ENCODE results near the gene PIGU. TPM values are rescaled to one million over a fixed set of nuclear protein-coding genes. Genes with fewer than 3 reads are reported as not detected.

PIGU gene
- total RNA-seq, 1 experiment from 2014 or later: 18.4 TPM

DNA sequence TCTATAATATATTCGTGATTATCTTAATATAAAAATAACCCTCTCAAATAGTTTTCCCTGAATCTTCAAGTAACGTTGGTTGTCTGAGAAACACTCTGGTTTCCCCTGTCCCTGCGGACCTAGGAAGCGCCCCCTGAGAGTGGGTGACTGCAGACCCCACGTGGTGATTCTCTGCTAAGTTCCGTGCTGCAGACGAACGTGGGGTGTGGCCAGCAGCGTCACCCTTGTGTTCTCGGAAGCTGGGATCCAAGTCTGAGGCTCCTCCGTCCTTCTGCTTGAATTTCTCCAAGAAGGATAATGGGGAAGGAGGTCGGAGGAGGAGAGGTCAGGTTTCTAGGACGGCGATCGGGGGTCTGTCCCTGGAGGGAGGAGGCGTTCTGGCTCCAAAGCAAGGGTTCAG, 135.0 kb downstream of the PIGU start:
- Histone ChIP-seq H3K9ac (ENCODE audit: low read length) (no peak overlapping the region), H3K27ac (ENCODE audit: low read length) (no peak overlapping the region), H3K4me1 (ENCODE audit: low read length) (no peaks in the 10 kb centered on the region)

DNA sequence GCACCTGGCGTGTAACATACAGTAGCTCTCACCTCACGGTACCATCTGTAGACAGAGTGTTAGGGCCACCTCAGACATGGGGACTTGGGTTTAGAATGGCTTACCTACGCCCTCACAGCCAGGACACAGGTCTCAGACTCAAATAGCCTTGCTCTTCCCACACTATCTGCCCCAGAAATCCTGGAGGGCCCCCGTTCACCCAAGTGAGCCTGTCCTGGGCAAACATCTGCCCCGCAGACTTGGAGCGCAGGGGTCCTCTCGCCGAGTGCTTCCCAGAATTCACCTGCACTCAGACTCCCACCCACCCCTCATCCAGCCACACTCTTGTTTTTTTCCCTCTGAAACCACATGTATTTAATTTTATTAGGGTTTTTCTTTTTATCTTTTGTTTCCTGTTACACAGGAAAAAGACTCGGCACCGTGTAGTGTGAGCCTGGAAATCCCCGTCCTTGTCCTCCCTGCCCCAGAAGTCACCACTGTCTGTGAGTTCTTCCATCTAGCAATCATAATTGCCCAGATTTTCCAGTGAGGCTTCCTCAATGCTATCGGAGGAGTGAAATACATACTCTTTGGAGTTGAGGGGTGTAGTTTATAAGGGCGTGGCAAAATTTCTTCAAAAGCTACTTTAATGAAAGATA, 135.5 kb downstream of the PIGU start:
- H3K9me3 ChIP-seq (ENCODE audit: low read length): no peaks in the 10 kb centered on the region
- no peak overlapping the region for H3K27ac ChIP-seq (ENCODE audit: low read length)
- H3K4me1 ChIP-seq (ENCODE audit: low read length): no peaks in the 10 kb centered on the region
- H3K27me3 ChIP-seq (ENCODE audit: low read length): no peaks in the 10 kb centered on the region
- H4K20me1 ChIP-seq (ENCODE audit: insufficient read depth, low read depth, low read length): no peaks in the 10 kb centered on the region
- no peak overlapping the region for H3K9ac ChIP-seq (ENCODE audit: low read length)
- H3K36me3 ChIP-seq (ENCODE audit: insufficient read depth, low read length): peaks cover 13% of the 10 kb centered on the region
- no peaks in the 10 kb centered on the region for H3K9me2 ChIP-seq (replicated peaks; ENCODE audit: insufficient read depth, low read length)
- H3K4me3 ChIP-seq (ENCODE audit: low read length): no peak overlapping the region
- no peaks in the 10 kb centered on the region for H3K79me2 ChIP-seq (ENCODE audit: low read length)
- H2AFZ ChIP-seq (ENCODE audit: low read length): no peak overlapping the region
- H3K4me2 ChIP-seq (ENCODE audit: low read depth, low read length, poor library complexity, severe bottlenecking): no peak overlapping the region
- no peak for DNase-seq

More for the DNA sequence above, 135.0 kb downstream of the PIGU start:
- no peak overlapping the region for H2AFZ ChIP-seq (ENCODE audit: low read length)
- no peaks in the 10 kb centered on the region for H3K27me3 ChIP-seq (ENCODE audit: low read length)
- no peak for DNase-seq
- H3K4me3 ChIP-seq (ENCODE audit: low read length): no peak overlapping the region
- H3K36me3 ChIP-seq (ENCODE audit: insufficient read depth, low read length): peaks cover 13% of the 10 kb centered on the region
- no peaks in the 10 kb centered on the region for H3K79me2 ChIP-seq (ENCODE audit: low read length)
- H3K4me2 ChIP-seq (ENCODE audit: low read depth, low read length, poor library complexity, severe bottlenecking): no peak overlapping the region
- H4K20me1 ChIP-seq (ENCODE audit: insufficient read depth, low read depth, low read length): no peaks in the 10 kb centered on the region
- no peaks in the 10 kb centered on the region for H3K9me3 ChIP-seq (ENCODE audit: low read length)
- H3K9me2 ChIP-seq (replicated peaks; ENCODE audit: insufficient read depth, low read length): no peaks in the 10 kb centered on the region

DNA sequence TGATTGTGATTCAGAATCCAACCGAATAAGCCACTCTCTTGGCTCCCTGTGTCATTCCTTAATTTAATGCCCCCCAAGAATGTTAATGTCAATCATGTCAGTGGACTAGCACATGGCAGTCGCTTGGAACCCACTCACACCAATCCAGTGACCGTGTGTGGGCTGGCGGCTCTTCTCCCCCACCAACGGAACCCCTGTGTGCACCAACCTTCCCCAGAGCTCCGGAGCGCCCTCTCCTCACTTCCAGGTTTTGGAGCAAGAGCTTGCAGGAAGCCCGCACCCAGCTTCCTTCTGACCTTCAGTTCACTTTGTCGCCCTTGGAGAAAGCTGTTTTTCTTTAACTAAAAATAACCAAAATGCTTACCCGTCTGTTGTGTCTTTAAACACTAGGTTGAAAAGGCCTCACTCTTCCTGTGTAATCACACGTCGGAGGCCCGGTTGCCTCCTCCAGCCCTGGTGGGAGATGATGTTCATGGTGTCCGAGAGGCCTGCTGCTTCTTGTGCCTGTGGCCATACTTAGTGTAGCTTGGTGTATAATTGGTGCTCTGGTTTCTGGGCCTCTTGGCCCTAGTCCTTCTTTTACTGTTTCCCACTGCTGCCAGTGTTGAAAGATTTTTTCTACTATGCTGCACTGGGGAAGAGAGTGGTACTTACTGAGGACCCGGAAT, 136.2 kb downstream of the PIGU start:
- no peaks in the 10 kb centered on the region for H3K4me1 ChIP-seq (ENCODE audit: low read length)
- no peak overlapping the region for H3K9ac ChIP-seq (ENCODE audit: low read length)
- H3K27me3 ChIP-seq (ENCODE audit: low read length): no peaks in the 10 kb centered on the region
- H3K4me3 ChIP-seq (ENCODE audit: low read length): no peak overlapping the region
- no peaks in the 10 kb centered on the region for H3K9me2 ChIP-seq (replicated peaks; ENCODE audit: insufficient read depth, low read length)
- no peaks in the 10 kb centered on the region for H4K20me1 ChIP-seq (ENCODE audit: insufficient read depth, low read depth, low read length)
- no peak for DNase-seq
- no peak overlapping the region for H3K4me2 ChIP-seq (ENCODE audit: low read depth, low read length, poor library complexity, severe bottlenecking)
- no peak overlapping the region for H3K27ac ChIP-seq (ENCODE audit: low read length)
- peaks cover 15% of the 10 kb centered on the region for H3K36me3 ChIP-seq (ENCODE audit: insufficient read depth, low read length)
- H2AFZ ChIP-seq (ENCODE audit: low read length): no peak overlapping the region
- no peaks in the 10 kb centered on the region for H3K9me3 ChIP-seq (ENCODE audit: low read length)
- H3K79me2 ChIP-seq (ENCODE audit: low read length): no peaks in the 10 kb centered on the region

DNA sequence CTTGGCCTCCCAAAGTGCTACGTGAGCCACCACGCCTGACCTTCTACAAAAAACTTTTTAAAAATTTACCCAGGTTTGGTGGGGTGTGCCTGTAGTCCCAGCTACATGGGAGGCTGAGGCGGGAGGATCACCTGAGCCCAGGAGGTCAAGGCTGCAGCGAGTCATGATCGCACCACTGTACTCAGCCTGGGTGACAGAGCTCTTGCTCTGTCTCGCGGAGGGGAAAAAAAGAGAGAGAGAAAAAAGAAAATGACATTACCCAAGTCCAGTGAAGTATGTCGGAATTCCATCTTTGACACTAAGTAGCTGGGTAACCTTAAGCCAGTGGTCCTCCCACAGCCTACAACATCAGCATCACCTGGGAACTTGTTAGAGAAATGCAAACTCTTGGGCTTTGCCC, 137.1 kb downstream of the PIGU start:
- no peaks in the 10 kb centered on the region for H3K27me3 ChIP-seq (ENCODE audit: low read length)
- H2AFZ ChIP-seq (ENCODE audit: low read length): no peak overlapping the region
- no peak overlapping the region for H3K4me3 ChIP-seq (ENCODE audit: low read length)
- H3K79me2 ChIP-seq (ENCODE audit: low read length): no peaks in the 10 kb centered on the region
- no peak overlapping the region for H3K4me2 ChIP-seq (ENCODE audit: low read depth, low read length, poor library complexity, severe bottlenecking)
- no peaks in the 10 kb centered on the region for H4K20me1 ChIP-seq (ENCODE audit: insufficient read depth, low read depth, low read length)
- H3K36me3 ChIP-seq (ENCODE audit: insufficient read depth, low read length): peaks cover 16% of the 10 kb centered on the region
- no peaks in the 10 kb centered on the region for H3K9me2 ChIP-seq (replicated peaks; ENCODE audit: insufficient read depth, low read length)
- no peak for DNase-seq
- no peaks in the 10 kb centered on the region for H3K9me3 ChIP-seq (ENCODE audit: low read length)
- H3K4me1 ChIP-seq (ENCODE audit: low read length): no peaks in the 10 kb centered on the region
- H3K27ac ChIP-seq (ENCODE audit: low read length): no peak overlapping the region
- H3K9ac ChIP-seq (ENCODE audit: low read length): no peak overlapping the region

DNA sequence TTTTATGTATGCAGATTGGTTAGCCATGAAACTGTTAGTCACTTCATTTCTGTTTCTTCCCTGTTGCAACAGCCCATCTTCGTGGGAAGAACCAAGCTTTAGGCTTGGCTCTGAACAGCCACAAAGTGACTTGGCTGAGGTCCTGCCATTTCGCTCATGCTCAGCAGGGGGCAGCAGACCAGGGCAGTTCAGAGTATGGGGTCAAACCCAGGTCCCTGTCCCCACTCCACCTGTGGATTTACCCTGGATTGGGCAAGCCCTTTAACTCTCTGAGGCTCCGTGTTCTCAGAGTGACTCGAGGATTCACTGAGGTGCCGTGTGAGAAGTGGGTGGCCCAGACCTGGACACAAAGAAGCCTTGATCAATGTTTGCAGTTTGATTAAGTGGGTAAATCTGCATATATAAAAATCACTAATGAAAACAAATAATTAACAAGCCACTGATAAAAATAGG, 138.2 kb downstream of the PIGU start:
- Histone ChIP-seq H3K9me2 (replicated peaks; ENCODE audit: insufficient read depth, low read length) (no peaks in the 10 kb centered on the region), H3K4me2 (ENCODE audit: low read depth, low read length, poor library complexity, severe bottlenecking) (no peak overlapping the region), H3K27me3 (ENCODE audit: low read length) (no peaks in the 10 kb centered on the region), H3K4me1 (ENCODE audit: low read length) (no peaks in the 10 kb centered on the region), H3K79me2 (ENCODE audit: low read length) (no peaks in the 10 kb centered on the region), H3K27ac (ENCODE audit: low read length) (no peak overlapping the region), H4K20me1 (ENCODE audit: insufficient read depth, low read depth, low read length) (no peaks in the 10 kb centered on the region), H3K36me3 (ENCODE audit: insufficient read depth, low read length) (peaks cover 22% of the 10 kb centered on the region), H3K4me3 (ENCODE audit: low read length) (no peak overlapping the region), H3K9me3 (ENCODE audit: low read length) (no peaks in the 10 kb centered on the region), H2AFZ (ENCODE audit: low read length) (no peak overlapping the region), H3K9ac (ENCODE audit: low read length) (no peak overlapping the region)
- peak; percentile 85 for DNase-seq

DNA sequence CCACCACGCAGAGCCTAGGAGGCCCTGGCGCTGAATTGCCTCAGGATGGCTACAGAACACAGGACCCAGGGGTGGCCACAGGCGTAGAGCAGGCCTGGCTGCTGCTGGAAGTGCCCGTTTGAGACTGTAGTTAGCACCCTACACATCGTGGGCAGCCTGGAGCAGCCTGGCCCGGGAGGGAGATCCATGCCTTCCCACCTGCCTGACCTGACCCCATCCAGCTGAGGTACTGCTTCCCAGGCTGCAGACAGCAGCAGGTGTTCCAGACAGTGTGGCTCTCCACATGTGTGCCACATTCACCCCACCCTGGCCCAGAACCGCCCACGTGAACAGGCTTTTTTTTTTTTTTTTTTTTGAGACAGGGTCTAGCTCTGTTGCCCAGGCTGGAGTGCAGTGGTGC, 139.2 kb downstream of the PIGU start:
- no peak overlapping the region for H3K4me3 ChIP-seq (ENCODE audit: low read length)
- DNase-seq: no peak
- H4K20me1 ChIP-seq (ENCODE audit: insufficient read depth, low read depth, low read length): no peaks in the 10 kb centered on the region
- H3K9me2 ChIP-seq (replicated peaks; ENCODE audit: insufficient read depth, low read length): no peaks in the 10 kb centered on the region
- H3K27ac ChIP-seq (ENCODE audit: low read length): no peak overlapping the region
- no peak overlapping the region for H3K4me2 ChIP-seq (ENCODE audit: low read depth, low read length, poor library complexity, severe bottlenecking)
- H3K79me2 ChIP-seq (ENCODE audit: low read length): no peaks in the 10 kb centered on the region
- H3K36me3 ChIP-seq (ENCODE audit: insufficient read depth, low read length): peaks cover 22% of the 10 kb centered on the region
- H3K9me3 ChIP-seq (ENCODE audit: low read length): no peaks in the 10 kb centered on the region
- H3K4me1 ChIP-seq (ENCODE audit: low read length): no peaks in the 10 kb centered on the region
- no peak overlapping the region for H3K9ac ChIP-seq (ENCODE audit: low read length)
- no peaks in the 10 kb centered on the region for H3K27me3 ChIP-seq (ENCODE audit: low read length)
- no peak overlapping the region for H2AFZ ChIP-seq (ENCODE audit: low read length)

DNA sequence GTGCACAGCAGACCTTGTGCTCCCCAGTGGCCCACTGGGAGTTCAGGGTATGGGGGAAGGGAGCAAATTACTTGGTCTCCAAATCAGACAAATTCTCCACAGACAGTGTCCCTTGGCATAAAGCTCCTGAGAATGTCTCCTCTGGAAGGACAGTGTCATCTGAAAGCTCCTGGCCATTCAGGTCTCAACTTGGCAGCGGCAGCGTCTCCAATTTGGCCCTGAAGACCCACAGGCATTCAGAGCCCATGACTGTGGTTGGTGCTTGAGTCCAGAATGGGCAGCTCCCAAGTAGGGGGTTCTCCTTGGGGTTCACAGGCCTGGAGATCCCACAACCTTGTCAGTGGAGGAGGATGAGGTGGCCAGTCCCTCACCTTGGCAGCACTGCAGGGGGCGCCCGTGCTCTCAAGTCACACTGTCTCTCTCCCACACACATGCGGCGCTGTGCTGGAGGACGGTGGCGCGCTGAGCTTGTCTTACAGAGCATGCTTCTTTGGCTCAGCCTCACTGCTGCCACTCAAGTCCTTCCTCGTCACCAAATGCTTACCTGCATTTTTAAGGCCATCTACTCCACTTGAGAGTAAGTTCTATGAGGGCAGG, 140.0 kb downstream of the PIGU start:
- Histone ChIP-seq H3K9me3 (ENCODE audit: low read length) (no peaks in the 10 kb centered on the region), H3K27me3 (ENCODE audit: low read length) (no peaks in the 10 kb centered on the region), H4K20me1 (ENCODE audit: insufficient read depth, low read depth, low read length) (no peaks in the 10 kb centered on the region), H3K4me1 (ENCODE audit: low read length) (no peaks in the 10 kb centered on the region), H3K27ac (ENCODE audit: low read length) (no peak overlapping the region), H3K36me3 (ENCODE audit: insufficient read depth, low read length) (peaks cover 22% of the 10 kb centered on the region), H2AFZ (ENCODE audit: low read length) (no peak overlapping the region), H3K79me2 (ENCODE audit: low read length) (no peaks in the 10 kb centered on the region), H3K9ac (ENCODE audit: low read length) (no peak overlapping the region), H3K4me3 (ENCODE audit: low read length) (no peak overlapping the region), H3K4me2 (ENCODE audit: low read depth, low read length, poor library complexity, severe bottlenecking) (no peak overlapping the region), H3K9me2 (replicated peaks; ENCODE audit: insufficient read depth, low read length) (no peaks in the 10 kb centered on the region)
- peak; percentile 88 for DNase-seq

DNA sequence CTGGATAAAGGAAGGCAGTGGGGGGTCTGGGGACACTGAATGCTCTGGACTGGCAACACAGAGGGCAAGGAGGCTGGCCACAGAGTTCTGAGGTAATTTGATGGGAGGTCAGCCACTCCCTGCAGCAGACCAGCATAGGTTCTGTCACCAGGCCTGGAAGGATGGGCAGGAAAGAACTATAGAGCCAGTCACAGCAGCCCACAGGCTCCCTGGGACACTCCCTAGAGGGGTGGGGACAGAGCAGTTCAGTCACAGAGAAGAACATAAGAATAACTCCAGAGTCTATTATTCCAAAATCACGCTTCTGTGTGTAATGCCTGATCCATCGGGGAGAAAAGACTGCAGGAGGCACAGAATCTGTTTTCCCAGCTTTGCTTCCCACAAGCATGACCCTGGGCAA, 141.0 kb downstream of the PIGU start:
- no peak overlapping the region for H2AFZ ChIP-seq (ENCODE audit: low read length)
- H3K27me3 ChIP-seq (ENCODE audit: low read length): no peaks in the 10 kb centered on the region
- peaks cover 19% of the 10 kb centered on the region for H3K36me3 ChIP-seq (ENCODE audit: insufficient read depth, low read length)

More for the DNA sequence above, 141.0 kb downstream of the PIGU start:
- no peak overlapping the region for H3K4me3 ChIP-seq (ENCODE audit: low read length)
- no peaks in the 10 kb centered on the region for H3K4me1 ChIP-seq (ENCODE audit: low read length)
- no peaks in the 10 kb centered on the region for H4K20me1 ChIP-seq (ENCODE audit: insufficient read depth, low read depth, low read length)
- no peak overlapping the region for H3K27ac ChIP-seq (ENCODE audit: low read length)
- no peaks in the 10 kb centered on the region for H3K9me2 ChIP-seq (replicated peaks; ENCODE audit: insufficient read depth, low read length)
- no peaks in the 10 kb centered on the region for H3K79me2 ChIP-seq (ENCODE audit: low read length)
- DNase-seq: no peak
- no peaks in the 10 kb centered on the region for H3K9me3 ChIP-seq (ENCODE audit: low read length)
- H3K9ac ChIP-seq (ENCODE audit: low read length): no peak overlapping the region
- no peak overlapping the region for H3K4me2 ChIP-seq (ENCODE audit: low read depth, low read length, poor library complexity, severe bottlenecking)

Data from Karpas-422 (cell line).